HS-5 (cell line): ENCODE data around the gene UIMC1.

Source experiments
- DNase-seq: peaks from one replicate; pipeline ENCODE4 v3.0.0-alpha.2; 2012; ENCODE audit warnings: low read depth

UIMC1 gene

DNA sequence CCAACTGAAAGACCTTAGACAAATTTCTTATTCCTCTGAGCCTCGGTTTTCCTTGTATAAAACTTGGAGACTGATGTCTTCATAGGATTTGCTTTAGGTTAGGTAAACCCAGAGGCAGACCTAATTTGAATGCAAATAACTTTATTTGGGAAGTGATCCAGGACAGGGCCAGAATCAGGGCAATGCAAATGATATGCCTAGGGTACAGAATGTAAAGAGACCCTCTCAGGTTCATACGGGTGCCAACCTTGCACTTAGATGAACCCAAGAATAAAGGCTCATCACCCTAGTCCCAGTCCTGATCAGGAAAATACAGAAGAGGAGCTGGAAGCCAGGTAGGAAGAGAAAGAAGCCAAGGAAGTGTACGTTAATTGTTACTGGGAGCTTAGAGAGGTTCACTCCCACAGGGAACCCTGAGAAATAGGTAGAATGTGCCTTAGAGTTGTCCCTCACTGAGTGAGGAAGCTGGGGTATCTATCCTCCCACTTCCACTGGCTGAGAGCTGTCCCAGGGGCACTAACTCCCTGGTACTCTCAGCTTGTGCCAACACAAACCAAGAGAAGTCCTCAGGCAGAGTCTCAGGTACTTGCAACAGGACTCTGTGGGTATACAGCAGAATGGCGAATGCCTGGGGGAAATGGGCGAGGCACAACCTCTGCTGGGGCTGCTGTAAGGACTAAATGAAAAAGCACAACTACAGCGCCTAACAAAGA is 104.3 kb downstream of the UIMC1 start:
- no peak for DNase-seq

DNA sequence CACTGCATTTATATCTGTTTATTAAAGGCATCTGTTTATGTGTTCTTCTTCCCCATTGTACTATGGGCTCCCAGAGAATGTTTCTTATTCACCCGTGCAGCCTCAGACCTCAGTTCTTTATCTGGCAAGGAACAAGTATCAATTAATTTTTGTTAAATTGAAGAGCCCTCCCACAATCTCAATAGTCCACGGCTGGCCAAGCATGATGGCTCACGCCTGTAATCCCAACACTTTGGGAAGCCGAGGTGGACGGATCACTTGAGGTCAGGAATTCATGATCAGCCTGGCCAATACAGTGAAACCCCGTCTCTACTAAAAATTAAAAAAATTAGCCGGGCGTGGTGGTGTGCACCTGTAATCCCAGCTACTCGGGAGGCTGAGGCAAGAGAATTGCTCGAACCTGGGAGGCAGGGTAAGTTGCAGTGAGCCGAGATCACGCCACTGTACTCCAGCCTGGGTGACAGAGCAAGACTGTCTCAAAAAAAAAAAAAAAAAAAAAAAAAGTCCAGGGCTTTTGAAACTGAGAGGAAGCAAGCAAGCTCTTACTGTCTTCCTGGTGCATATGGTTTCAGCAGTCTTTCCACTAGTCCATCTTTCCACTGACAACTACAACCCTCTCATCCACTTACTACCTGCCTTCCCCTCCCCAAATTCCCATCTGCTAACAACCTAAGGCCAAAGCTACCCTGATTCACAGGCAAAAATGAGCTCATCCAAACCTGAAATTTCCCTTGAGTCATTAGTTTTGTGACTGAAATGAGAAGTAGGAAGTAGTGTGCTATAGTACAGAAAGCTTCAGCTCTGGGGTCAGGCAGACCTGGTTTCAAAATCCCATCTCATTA is 105.1 kb downstream of the UIMC1 start:
- no peak for DNase-seq

DNA sequence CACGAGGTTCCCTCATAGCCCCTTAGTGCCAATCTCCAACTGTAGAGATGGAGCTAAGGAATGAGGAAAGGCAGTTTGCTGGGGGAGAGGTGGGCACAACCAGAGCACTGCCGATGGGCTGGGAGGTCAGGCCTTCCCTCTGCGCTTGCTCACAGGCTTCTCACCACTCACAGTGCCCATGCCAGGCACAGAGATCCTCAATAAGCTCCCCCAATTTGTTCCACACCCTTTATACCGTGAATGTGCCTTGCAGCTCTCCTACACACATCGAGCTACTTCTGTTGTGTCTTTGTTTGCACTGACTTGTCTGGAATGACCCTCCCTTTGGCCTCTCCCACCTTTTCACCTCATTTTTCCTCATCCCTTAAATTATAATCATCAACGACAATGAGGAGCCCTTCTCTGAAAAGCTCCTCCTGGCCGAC is 105.8 kb downstream of the UIMC1 start:
- no peak for DNase-seq

DNA sequence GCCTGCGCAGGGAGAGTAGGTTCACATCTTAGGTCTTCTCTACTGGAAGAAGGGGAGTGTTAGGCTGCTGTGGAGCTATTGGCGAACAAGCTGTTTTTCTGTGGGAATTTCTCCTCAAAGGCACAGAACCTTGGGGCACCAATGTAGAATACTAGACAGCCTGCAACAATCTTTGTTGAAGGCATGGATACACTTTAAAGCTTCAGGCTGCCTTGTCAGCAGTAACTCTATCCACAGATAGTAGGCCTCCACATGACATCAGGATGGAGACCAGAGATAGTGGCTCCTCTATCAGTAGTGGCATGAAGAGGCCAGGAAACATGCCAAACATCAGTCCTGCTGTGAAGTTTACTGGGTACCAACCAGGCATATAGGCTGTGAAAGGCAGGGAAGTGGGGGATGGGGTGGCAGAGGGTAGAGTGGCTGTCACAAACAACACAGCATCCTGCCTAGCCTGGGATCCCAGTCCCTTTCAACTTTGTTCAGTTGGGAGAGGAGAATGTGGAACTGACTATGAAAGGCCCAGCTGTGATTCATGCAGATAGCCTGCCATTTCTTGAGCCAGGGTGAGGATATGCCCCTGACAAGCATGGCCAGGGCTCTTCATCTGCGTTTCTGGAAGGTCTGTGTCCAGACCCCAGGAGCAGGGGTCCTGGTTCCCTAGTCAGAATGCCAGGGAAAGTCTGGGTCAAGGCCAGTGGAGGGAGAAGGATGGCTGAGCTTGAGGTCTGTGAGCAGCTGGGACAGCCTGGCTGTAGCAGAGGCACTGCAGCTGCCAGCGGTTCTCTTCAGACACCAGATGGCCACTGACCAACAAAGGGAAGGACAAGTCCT is 106.4 kb downstream of the UIMC1 start:
- DNase-seq, result no peak

- no peak for DNase-seq
Observed at GRCh38 chr5:176899296-176899891, 107.2 kb downstream of the UIMC1 start, which contains the start of gene HK3. Gene HK3, minus strand, starts transcription at chr5:176899346. Its CDS starts 3,187 bp downstream, at chr5:176896159.

DNA sequence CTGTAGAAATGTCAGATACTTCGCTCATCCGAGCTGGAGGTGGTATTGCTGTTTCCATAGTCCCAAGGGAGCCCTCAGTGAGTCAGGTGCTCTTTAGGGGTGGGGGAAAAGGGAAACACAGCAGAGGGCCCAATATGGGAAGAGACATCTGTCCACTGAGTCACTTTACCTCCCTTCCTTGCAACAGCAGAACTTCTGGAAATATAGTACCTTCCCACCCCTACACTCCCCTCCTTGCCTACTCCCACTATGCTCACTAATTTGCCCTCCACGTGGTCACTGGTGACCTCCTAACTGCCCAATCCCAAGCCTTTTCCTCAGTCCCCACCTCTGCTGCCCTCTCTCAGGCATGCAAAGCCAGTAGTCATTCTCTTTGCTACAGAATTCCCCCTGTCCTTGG is 109.3 kb downstream of the UIMC1 start:
- no peak for DNase-seq

- no peak for DNase-seq
Observed at GRCh38 chr5:176895831-176896230, 110.7 kb downstream of the UIMC1 start.

- no peak for DNase-seq
Observed at GRCh38 chr5:176894298-176894697, 112.3 kb downstream of the UIMC1 start.

GRCh38 chr5:176892663-176893062 is 113.9 kb downstream of the UIMC1 start:
- no peak for DNase-seq

- no peak for DNase-seq
Observed at GRCh38 chr5:176891331-176891958, 115.1 kb downstream of the UIMC1 start.

DNA sequence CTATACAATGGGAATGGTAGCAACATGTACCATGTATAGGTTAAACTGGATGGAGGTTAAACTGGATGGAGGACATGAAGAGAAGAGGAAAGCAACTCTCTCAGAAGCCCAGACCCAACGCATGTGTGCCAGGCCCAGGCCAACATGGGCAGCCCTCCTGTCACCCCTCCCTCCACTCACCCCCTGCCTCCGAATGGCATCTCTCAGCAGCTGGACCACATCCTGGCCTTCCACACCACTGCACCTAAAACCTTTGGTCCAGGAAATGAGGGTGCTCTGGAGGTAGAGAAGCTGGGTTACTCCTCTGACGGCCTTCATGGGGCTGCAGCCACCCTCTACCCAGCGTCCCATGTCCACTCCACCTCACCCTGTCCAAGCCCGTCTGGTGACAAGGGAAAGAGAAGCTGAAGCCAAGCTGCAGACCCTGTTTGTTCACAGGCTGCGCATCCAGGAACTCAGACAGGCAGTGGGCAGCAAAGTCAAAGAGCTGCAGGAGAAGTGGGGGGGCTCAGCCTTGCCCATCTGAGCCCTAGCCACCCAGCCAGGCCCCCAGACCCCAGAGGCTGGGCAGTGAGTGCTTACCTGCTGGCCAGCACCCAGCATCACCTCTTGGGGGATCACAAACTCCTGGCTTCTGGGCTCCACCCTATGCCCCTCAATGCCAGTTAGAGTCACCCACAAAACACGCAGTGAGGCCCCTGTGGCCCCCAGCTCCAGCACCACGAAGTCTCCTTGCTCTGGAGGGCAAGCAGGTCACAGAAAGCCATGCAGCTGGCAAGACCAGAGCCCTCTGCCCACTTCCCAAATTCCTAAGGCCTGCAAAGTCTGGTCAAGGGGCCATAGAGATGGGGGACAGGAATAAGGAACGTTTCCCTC is 115.9 kb downstream of the UIMC1 start:
- DNase-seq, result no peak

DNA sequence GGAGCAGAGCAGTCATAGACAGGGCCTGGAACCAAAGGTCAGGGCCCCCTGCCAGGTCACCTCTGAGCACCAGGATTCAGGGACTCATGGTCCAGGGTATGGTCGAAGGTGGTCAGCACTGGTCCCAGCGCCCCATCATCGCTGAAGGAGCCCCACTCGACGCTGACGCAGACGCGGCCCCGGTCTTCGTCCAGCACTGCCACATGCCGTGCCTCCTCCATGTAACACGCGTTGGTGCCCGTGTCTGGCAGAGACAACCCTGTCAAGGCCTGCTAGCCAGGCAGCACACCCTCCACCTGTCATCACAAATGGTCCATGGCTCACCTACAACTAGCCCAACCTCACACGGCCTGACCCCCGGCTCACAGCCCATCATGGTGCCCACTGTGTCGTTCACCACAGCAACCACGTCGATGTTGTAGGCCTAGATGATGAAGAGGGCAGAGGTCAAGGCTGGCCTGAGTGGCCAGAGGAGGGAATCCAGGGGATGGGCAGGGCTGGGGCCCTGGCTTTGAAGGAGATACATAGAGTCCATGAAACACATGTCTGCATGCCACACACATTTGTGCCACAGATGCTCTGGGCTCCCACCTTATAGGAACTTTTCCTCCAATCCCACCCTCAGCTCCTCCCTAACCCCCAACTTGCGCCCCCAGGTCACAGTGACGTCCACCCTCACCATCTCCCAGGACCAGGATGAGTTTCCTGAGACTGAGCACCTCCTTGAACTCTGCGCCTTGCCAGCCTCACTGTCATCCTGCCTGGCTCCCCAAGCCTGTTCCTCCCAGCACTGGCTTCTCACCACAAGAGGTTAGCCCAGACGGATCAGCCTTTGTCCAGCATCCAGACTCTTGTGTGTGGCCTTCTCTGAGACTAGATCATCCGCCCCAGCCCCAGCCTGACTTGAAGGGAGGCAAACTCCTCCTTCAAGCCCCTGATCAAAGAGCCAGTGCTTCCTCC is 117.0 kb downstream of the UIMC1 start:
- no peak for DNase-seq

DNA sequence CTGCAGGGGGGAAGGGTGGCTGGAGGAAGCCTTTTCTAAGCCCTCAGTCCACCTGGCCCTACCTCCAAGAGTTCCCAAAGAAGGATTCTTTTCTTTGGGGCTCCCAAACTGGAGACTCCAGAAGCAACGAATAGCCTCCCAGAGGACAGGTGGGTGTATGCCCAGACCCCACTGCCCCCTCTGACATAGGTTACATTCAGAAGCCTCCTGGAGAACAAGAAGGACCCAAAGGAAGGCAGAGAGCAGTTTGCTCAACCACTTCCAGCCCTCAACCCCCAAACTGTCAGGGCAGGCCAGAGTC is 117.8 kb downstream of the UIMC1 start:
- no peak for DNase-seq

- no peak for DNase-seq
Observed at GRCh38 chr5:176888016-176888864, 118.3 kb downstream of the UIMC1 start.

DNA sequence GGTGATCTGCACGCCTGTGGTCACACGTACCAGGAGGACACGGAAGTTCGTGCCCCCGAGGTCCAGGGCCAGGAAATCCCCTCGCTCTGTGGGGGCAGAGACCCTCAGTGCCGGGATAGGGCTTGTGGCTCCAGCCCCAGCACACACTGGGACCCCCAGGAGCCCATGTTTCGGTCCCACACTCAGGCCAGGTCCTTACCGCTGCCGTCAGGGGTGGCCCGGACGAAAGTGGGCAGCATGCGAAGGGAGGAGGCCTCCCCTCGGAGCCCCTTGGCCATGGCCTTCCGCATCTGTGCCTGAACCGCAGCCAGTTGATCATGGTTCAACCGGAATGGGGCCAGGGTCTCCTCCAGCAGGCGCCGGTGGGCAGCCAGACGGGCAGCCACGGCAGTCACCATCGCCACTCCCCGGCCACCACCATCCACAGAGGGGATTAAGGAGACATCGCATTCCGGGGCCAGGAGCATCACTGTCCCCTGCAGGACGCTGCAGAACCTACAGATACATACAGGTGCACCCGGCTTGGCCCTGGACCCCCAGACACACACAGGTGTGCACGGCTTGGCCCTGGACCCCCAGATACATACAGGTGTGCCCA is 119.2 kb downstream of the UIMC1 start:
- no peak for DNase-seq

- no peak for DNase-seq
Observed at GRCh38 chr5:176886336-176887251, 120.0 kb downstream of the UIMC1 start.

DNA sequence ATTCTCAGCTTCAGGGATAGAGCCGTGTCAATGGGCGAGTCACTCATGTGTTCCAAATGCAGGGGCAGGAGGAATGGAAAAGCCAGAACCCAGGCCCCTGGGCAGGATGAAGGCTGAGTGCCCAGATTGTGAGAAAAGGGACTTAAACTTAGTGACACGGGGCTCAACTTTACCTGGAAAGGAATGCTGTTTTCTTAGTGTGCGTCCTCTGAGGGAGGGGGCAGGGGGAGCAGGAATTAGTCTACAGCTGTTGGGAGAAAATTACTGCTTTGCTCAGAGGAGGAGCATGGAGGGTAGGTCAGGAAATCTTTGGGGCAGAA is 122.0 kb downstream of the UIMC1 start:
- no peak for DNase-seq
